GM19324 (cell line): ENCODE results near the gene CPM.
"Not testable (repeated sequence)": the region's sequence is repeated elsewhere in the genome, so short reads cannot be mapped to it uniquely, and the experiment has no call there.

Experiments used
- ATAC-seq: cut with Tn5 transposase; IDR thresholded peaks from one replicate; pipeline ENCODE4 v1.9.1; 2021; ENCODE audit warnings: mild to moderate bottlenecking, moderate library complexity; ENCODE audit not compliant: unreplicated experiment, low FRiP score

The CPM gene

GRCh38 chr12:68833508-68833907 is 99.5 kb downstream of the CPM start:
- no peak for ATAC-seq

GRCh38 chr12:68832504-68832867 is 100.5 kb downstream of the CPM start:
- ATAC-seq, result no peak

GRCh38 chr12:68831751-68832503 is 101.0 kb downstream of the CPM start:
- ATAC-seq, result no peak

GRCh38 chr12:68831272-68831671 is 101.7 kb downstream of the CPM start:
- ATAC-seq, result no peak

GRCh38 chr12:68828672-68829068 is 104.3 kb downstream of the CPM start:
- no peak for ATAC-seq

- ATAC-seq, result no peak
Measured at GRCh38 chr12:68827895-68828671, 104.9 kb downstream of the CPM start.

GRCh38 chr12:68825569-68826217 is 107.3 kb downstream of the CPM start:
- ATAC-seq, result no peak

GRCh38 chr12:68824597-68825250 is 108.2 kb downstream of the CPM start:
- no peak for ATAC-seq

GRCh38 chr12:68824131-68824530 is 108.8 kb downstream of the CPM start:
- no peak for ATAC-seq

- no peak for ATAC-seq
Measured at GRCh38 chr12:68823696-68824095, 109.3 kb downstream of the CPM start.

GRCh38 chr12:68821357-68822188 is 111.4 kb downstream of the CPM start:
- ATAC-seq, result no peak

- ATAC-seq, result not testable (repeated sequence)
Measured at GRCh38 chr12:68819481-68819880, 113.5 kb downstream of the CPM start.

- no peak for ATAC-seq
Measured at GRCh38 chr12:68815928-68816800, 116.8 kb downstream of the CPM start.

GRCh38 chr12:68815232-68815927 is 117.6 kb downstream of the CPM start:
- no peak for ATAC-seq

GRCh38 chr12:68814490-68815231 is 118.3 kb downstream of the CPM start:
- ATAC-seq, result no peak

- ATAC-seq, result no peak
Measured at GRCh38 chr12:68813242-68813593, 119.8 kb downstream of the CPM start.

- ATAC-seq, result no peak
Measured at GRCh38 chr12:68812553-68813241, 120.3 kb downstream of the CPM start.
